ENCODE measurements around the gene HMGCR.

HMGCR gene

DNA sequence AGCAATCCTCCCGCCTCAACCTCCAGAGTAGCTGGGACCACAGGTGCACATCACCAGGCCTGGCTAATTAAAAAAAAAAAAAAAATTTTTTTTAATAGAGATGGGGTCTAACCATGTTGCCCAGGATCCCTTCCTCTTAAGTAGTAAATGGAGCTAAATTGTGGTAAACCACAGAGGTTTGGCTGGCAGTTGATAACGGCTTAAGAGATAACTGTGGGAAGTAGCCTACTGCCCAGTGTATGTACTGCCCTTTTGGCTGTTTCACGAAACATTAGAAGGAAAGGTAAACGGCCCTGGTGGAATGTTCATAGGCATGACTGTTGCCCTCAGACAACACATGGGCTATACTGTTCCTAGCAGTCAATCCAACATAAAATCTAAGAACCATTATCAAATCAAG, 44.4 kb downstream of the HMGCR start:
- no peak for DNase-seq (ENCODE audit: low read depth)

DNA sequence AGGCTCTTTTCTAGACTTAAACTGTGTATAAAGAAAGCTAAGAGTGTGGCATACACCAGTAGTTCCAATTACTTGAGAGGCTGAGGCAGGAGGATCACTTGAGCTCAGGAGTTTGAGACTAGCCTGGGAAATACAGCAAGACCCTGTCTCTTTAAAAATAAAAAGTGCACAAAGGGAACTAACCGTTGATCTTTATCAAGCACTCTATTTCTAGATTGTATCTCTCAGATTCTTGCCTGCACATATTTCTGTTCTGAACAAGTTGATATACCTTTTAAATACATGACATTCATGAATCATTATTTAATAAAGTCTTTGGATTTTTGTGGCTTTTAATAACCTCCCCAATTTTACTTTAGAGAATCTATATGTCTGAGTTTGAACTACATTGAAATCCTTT, 47.2 kb downstream of the HMGCR start:
- no peak for DNase-seq (ENCODE audit: low read depth)

GRCh38 chr5:75387806-75388205, 50.8 kb downstream of the HMGCR start:
- no peak for DNase-seq (ENCODE audit: low read depth)

DNA sequence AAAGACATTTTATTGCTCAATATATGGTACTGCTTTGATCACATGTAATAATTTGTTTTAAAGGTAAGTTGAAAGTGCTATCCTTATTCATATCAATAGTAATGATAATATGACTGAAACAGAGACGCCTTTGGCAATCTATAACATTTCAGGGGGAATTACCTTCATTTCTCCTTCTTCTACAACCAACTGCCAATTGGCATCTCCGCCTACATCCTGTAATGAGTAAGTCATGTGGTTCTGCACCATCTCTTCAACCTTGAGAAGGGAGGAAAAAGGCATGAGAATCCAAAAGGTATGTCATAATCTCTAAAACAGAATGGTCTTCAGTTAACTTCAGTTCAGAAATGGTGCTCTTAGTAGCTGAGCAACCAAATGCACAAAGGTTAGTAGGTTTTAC, 52.4 kb downstream of the HMGCR start:
- no peak for DNase-seq (ENCODE audit: low read depth)

DNA sequence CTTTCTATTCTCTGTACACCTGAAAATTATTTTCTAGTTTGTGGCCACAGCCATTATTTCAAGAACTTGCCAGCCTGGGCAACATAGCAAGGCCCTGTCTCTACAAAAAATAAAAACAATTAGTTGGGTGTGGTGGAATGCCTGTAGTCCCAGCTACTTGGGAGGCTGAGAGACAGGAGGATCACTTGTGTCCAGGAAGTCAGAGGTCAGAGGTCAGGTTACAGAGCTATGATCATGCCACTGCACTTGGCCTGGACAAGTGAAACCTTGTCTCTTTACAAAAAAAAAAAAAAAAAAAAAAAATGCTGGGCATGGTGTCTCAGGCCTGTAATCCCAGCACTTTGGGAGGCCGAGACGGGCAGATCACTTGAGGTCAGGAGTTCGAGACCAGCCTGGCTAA, 58.3 kb downstream of the HMGCR start:
- DNase-seq (ENCODE audit: low read depth): no peak

DNA sequence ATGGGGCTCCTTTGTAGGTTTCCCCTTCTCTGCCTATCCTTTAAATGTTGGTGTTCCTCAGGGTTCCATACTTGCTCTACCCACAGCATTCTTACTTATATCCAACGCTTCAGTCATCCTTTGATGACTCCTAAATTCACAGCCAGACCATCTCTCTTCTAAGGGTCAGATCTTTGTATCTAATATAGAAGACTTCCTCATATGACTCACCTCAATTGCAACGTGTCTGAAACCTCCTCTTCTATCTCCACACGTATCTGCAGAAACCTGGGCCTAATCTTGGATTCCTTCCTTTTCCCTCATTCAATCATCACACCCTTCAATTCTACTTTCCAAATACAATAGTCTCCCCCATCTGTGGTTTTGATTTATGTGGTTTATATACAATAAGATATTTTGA, 68.3 kb downstream of the HMGCR start:
- DNase-seq (ENCODE audit: low read depth): no peak
